Naive thymus-derived CD4-positive, alpha-beta T cell (primary cell): ENCODE results near the gene CROT. TPM values are rescaled to one million over a fixed set of nuclear protein-coding genes. Genes with fewer than 3 reads are reported as not detected.

ENCODE experiments used
- ATAC-seq: fragments of 150-1000 bp; cut with Tn5 transposase; 2 replicates; pipeline ENCODE4 v1.10.0; 2021; ENCODE audit warnings: mild to moderate bottlenecking, moderate library complexity
- CTCF ChIA-PET: fragments of 350-600 bp; sonication (Branson Sonifier 250); formaldehyde crosslinking; loops from one replicate; lab custom pipeline; 2021; ENCODE audit warnings: antibody characterized with exemption; lab: Charles Lee
- POLR2A ChIA-PET: fragments of 350-600 bp; sonication (Branson Sonifier 250); formaldehyde crosslinking; loops from one replicate; lab custom pipeline; 2021; ENCODE audit warnings: antibody characterized with exemption, inconsistent platforms; lab: Charles Lee
- DNase-seq, 9 donors: peaks; one replicate each; pipeline versions ENCODE4 v3.0.0 to v3.0.0-alpha.2; 2020 to 2022; ENCODE audit warnings: mixed read lengths in 1 of 9
- H3K27ac ChIP-seq: one replicate; pipeline ENCODE4 v1.7.0; 2013; ENCODE audit warnings: mild to moderate bottlenecking, low read depth, low read length, moderate library complexity
- H3K27me3 ChIP-seq, 2 donors: one replicate each; pipeline ENCODE4 v1.7.0; 2013; ENCODE audit warnings: low read length in 2 of 2, mild to moderate bottlenecking in 2 of 2, moderate library complexity in 2 of 2; ENCODE audit not compliant: control insufficient read depth in 2 of 2, insufficient read depth in 2 of 2
- H3K36me3 ChIP-seq, 3 experiments: 1 replicate in 2 of 3; 2 replicates in 1 of 3; pipeline ENCODE4 v1.7.0; 2013; ENCODE audit warnings: low read length in 3 of 3, mild to moderate bottlenecking in 3 of 3, moderate library complexity in 1 of 3; ENCODE audit not compliant: insufficient read depth in 3 of 3, control insufficient read depth in 2 of 3
- H3K4me1 ChIP-seq, 2 donors: one replicate each; pipeline ENCODE4 v1.7.0; 2013; ENCODE audit warnings: low read length in 2 of 2, mild to moderate bottlenecking in 2 of 2, moderate library complexity in 1 of 2; ENCODE audit not compliant: control insufficient read depth in 2 of 2, insufficient read depth in 2 of 2
- H3K4me3 ChIP-seq: 2 replicates; pipeline ENCODE4 v1.7.0; 2013; ENCODE audit warnings: mild to moderate bottlenecking, low read length
- H3K9me3 ChIP-seq, 3 experiments: 1 replicate in 2 of 3; 2 replicates in 1 of 3; pipeline ENCODE4 v1.7.0; 2013; ENCODE audit warnings: low read length in 3 of 3; ENCODE audit not compliant: control insufficient read depth in 2 of 3
- H3K27ac Mint-ChIP-seq, 9 donors: one replicate each; pipeline ENCODE4 v1.8.0; 2020 to 2022; ENCODE audit warnings: mixed read lengths in 9 of 9, mild to moderate bottlenecking in 8 of 9, moderate library complexity in 5 of 9, inconsistent platforms in 2 of 9
- H3K27me3 Mint-ChIP-seq, 5 donors: one replicate each; pipeline ENCODE4 v1.8.0; 2021 to 2022; ENCODE audit warnings: mixed read lengths in 5 of 5, mild to moderate bottlenecking in 1 of 5
- H3K36me3 Mint-ChIP-seq, 5 donors: one replicate each; pipeline ENCODE4 v1.8.0; 2020 to 2022; ENCODE audit warnings: mixed read lengths in 5 of 5, mild to moderate bottlenecking in 3 of 5, inconsistent platforms in 1 of 5
- H3K4me1 Mint-ChIP-seq, 7 donors: one replicate each; pipeline ENCODE4 v1.8.0; 2020 to 2022; ENCODE audit warnings: mixed read lengths in 7 of 7, mild to moderate bottlenecking in 3 of 7, inconsistent platforms in 1 of 7
- H3K4me3 Mint-ChIP-seq, 10 donors: one replicate each; pipeline ENCODE4 v1.8.0; 2020 to 2022; ENCODE audit warnings: mild to moderate bottlenecking in 10 of 10, mixed read lengths in 10 of 10, moderate library complexity in 6 of 10, inconsistent platforms in 2 of 10
- H3K9me3 Mint-ChIP-seq, 11 donors: one replicate each; pipeline ENCODE4 v1.8.0; 2020 to 2022; ENCODE audit warnings: mixed read lengths in 11 of 11, mild to moderate bottlenecking in 4 of 11, inconsistent platforms in 1 of 11, moderate library complexity in 1 of 11
- intact Hi-C, 2 donors: fragments of 100-400 bp; cut with micrococcal nuclease; formaldehyde crosslinking; loops; one replicate each; pipeline ENCODE4 v1.15.1; 2023
- polyA plus RNA-seq, 2 donors: library from polyadenylated mRNA; unstranded; fragments of 300-500 nt; fragmentation: Illumina TruSeq; gene quantifications; one replicate each; pipeline ENCODE4 v1.2.3, GENCODE V29; 2021
- total RNA-seq, 6 experiments: library from RNA in 5 of 6; stranded (reverse) in 5 of 6; gene quantifications; 1 replicate in 5 of 6; 2 replicates in 1 of 6; pipeline ENCODE4 v1.2.3 and lab custom pipeline; 2021 to 2026

CROT gene
- total and polyA plus RNA-seq, 7 experiments from 2014 or later, result 5.6 to 15.2 (median 9.1) TPM

GRCh38 chr7:87345962-87346371 lies 503 bp downstream of the CROT start:
- no peaks in the 10 kb centered on the region for H3K9me3 ChIP-seq
- peak overlapping the region; percentile 88 to 98 (median 96) for H3K27ac Mint-ChIP-seq
- H3K4me1 Mint-ChIP-seq, result peaks cover 12 to 56% (median 46%) of the 10 kb centered on the region in 7 donors
- H3K4me1 ChIP-seq, result peaks cover 10% of the 10 kb centered on the region in 2 donors
- H3K9me3 Mint-ChIP-seq, result peaks cover 0 to 4% (median 0%) of the 10 kb centered on the region in 11 donors
- no peaks in the 10 kb centered on the region for H3K27me3 Mint-ChIP-seq
- H3K4me3 ChIP-seq, result peak overlapping the region; percentile 86
- POLR2A ChIA-PET, result interaction anchor here (0.7 to 1.9 kb wide), 4 partner anchors 31 to 194 kb away, joined by 3 to 7 read pairs (median 4); partner anchors contain the start of genes DMTF1 and TMEM243
- ATAC-seq, result peak; percentile 4
- H3K36me3 Mint-ChIP-seq, result peaks cover 13 to 43% (median 34%) of the 10 kb centered on the region in 5 donors
- intact Hi-C loops, result loop anchor here (1.0 to 5.0 kb wide), 17 partner anchors 23 to 874 kb away; partner anchors contain the start of genes DMTF1 (in 2 of the 2), RUNDC3B (in 2 of the 2), TMEM243 (in 2 of the 2) and ABCB1 (in 1 of the 2)
- CTCF ChIA-PET, result no interaction called here
- H3K27ac ChIP-seq, result peak overlapping the region; percentile 87
- H3K36me3 ChIP-seq, result peaks cover 4 to 23% (median 7%) of the 10 kb centered on the region in 3 experiments
- no peak for DNase-seq
- H3K4me3 Mint-ChIP-seq, result peak overlapping the region; percentile 81 to 100 (median 92)
- H3K27me3 ChIP-seq, result no peaks in the 10 kb centered on the region

- ChIA-PET POLR2A (no interaction called here), CTCF (interaction anchor here (1.3 kb wide), 1 partner anchor 10 kb away, joined by 4 read pairs; no protein-coding TSS in a partner anchor)
- H3K9me3 Mint-ChIP-seq, result peaks cover 0 to 4% (median 0%) of the 10 kb centered on the region in 11 donors
- H3K36me3 Mint-ChIP-seq, result peaks cover 8 to 44% (median 33%) of the 10 kb centered on the region in 5 donors
- peaks cover 4 to 29% (median 7%) of the 10 kb centered on the region in 3 experiments for H3K36me3 ChIP-seq
- ATAC-seq, result no peak
- no peaks in the 10 kb centered on the region for H3K27me3 Mint-ChIP-seq
- H3K4me1 ChIP-seq, result peaks cover 10% of the 10 kb centered on the region in 2 donors
- DNase-seq, result no peak
- no peaks in the 10 kb centered on the region for H3K9me3 ChIP-seq
- peak overlapping the region in 6 of 10 donors; percentile 9 to 100 (median 91) for H3K4me3 Mint-ChIP-seq
- H3K27ac ChIP-seq, result no peak overlapping the region
- intact Hi-C loops, result loop anchor here in 1 of 2 donors (5.0 kb wide), 1 partner anchor 870 kb away; no protein-coding TSS in a partner anchor
- H3K4me1 Mint-ChIP-seq, result peaks cover 12 to 49% (median 41%) of the 10 kb centered on the region in 7 donors
- H3K4me3 ChIP-seq, result no peak overlapping the region
- H3K27me3 ChIP-seq, result no peaks in the 10 kb centered on the region
- H3K27ac Mint-ChIP-seq, result peak overlapping the region in 1 of 9 donors; percentile 94
Observed at GRCh38 chr7:87347207-87347606, 1.7 kb downstream of the CROT start.

- ATAC-seq, result no peak
- intact Hi-C loops, result loop anchor here in 1 of 2 donors (5.0 kb wide), 1 partner anchor 870 kb away; no protein-coding TSS in a partner anchor
- no peak overlapping the region for H3K4me3 Mint-ChIP-seq
- no peaks in the 10 kb centered on the region for H3K9me3 ChIP-seq
- ChIA-PET POLR2A (no interaction called here), CTCF (interaction anchor here (1.3 kb wide), 1 partner anchor 10 kb away, joined by 4 read pairs; no protein-coding TSS in a partner anchor)
- H3K4me1 ChIP-seq, result peaks cover 10% of the 10 kb centered on the region in 2 donors
- peaks cover 0 to 4% (median 0%) of the 10 kb centered on the region in 11 donors for H3K9me3 Mint-ChIP-seq
- H3K36me3 Mint-ChIP-seq, result peaks cover 8 to 47% (median 38%) of the 10 kb centered on the region in 5 donors
- H3K27ac Mint-ChIP-seq, result no peak overlapping the region
- H3K36me3 ChIP-seq, result peaks cover 4 to 29% (median 7%) of the 10 kb centered on the region in 3 experiments
- peaks cover 10 to 45% (median 41%) of the 10 kb centered on the region in 7 donors for H3K4me1 Mint-ChIP-seq
- H3K27me3 Mint-ChIP-seq, result no peaks in the 10 kb centered on the region
- no peak for DNase-seq
- H3K27ac ChIP-seq, result no peak overlapping the region
- H3K27me3 ChIP-seq, result no peaks in the 10 kb centered on the region
- H3K4me3 ChIP-seq, result no peak overlapping the region
Observed at GRCh38 chr7:87347664-87348063, 2.2 kb downstream of the CROT start.

- no peaks in the 10 kb centered on the region for H3K27me3 Mint-ChIP-seq
- no peak for ATAC-seq
- Histone ChIP-seq H3K4me3 (no peak overlapping the region), H3K27ac (no peak overlapping the region), H3K36me3 (peaks cover 2 to 33% (median 4%) of the 10 kb centered on the region in 3 experiments), H3K27me3 (no peaks in the 10 kb centered on the region), H3K4me1 (no peaks in the 10 kb centered on the region), H3K9me3 (peaks cover 0 to 11% (median 4%) of the 10 kb centered on the region in 3 experiments)
- intact Hi-C loops, result no loop called here
- H3K4me3 Mint-ChIP-seq, result no peak overlapping the region
- peaks cover 22 to 85% (median 63%) of the 10 kb centered on the region in 5 donors for H3K36me3 Mint-ChIP-seq
- ChIA-PET POLR2A (no interaction called here), CTCF (no interaction called here)
- H3K27ac Mint-ChIP-seq, result no peak overlapping the region
- H3K4me1 Mint-ChIP-seq, result no peaks in the 10 kb centered on the region
- DNase-seq, result no peak
- H3K9me3 Mint-ChIP-seq, result peaks cover 0 to 23% (median 5%) of the 10 kb centered on the region in 11 donors
Observed at GRCh38 chr7:87354749-87355148, 9.3 kb downstream of the CROT start.

- no peak overlapping the region for H3K4me3 ChIP-seq
- no peak for DNase-seq
- Mint-ChIP-seq H3K27ac (no peak overlapping the region), H3K36me3 (peaks cover 14 to 73% (median 51%) of the 10 kb centered on the region in 5 donors), H3K27me3 (no peaks in the 10 kb centered on the region), H3K4me1 (no peaks in the 10 kb centered on the region), H3K4me3 (no peak overlapping the region), H3K9me3 (peaks cover 0 to 23% (median 5%) of the 10 kb centered on the region in 11 donors)
- intact Hi-C loops, result no loop called here
- no peaks in the 10 kb centered on the region for H3K4me1 ChIP-seq
- no peak overlapping the region for H3K27ac ChIP-seq
- ATAC-seq, result no peak
- peaks cover 0 to 24% (median 0%) of the 10 kb centered on the region in 3 experiments for H3K36me3 ChIP-seq
- H3K27me3 ChIP-seq, result no peaks in the 10 kb centered on the region
- ChIA-PET CTCF (no interaction called here), POLR2A (no interaction called here)
- H3K9me3 ChIP-seq, result peaks cover 0 to 11% (median 4%) of the 10 kb centered on the region in 3 experiments
Observed at GRCh38 chr7:87356448-87356847, 11.0 kb downstream of the CROT start.

- H3K27me3 ChIP-seq, result no peaks in the 10 kb centered on the region
- Mint-ChIP-seq H3K9me3 (peaks cover 0 to 13% (median 3%) of the 10 kb centered on the region in 11 donors), H3K27ac (no peak overlapping the region), H3K4me1 (no peaks in the 10 kb centered on the region), H3K36me3 (peaks cover 5 to 45% (median 26%) of the 10 kb centered on the region in 5 donors), H3K4me3 (no peak overlapping the region), H3K27me3 (no peaks in the 10 kb centered on the region)
- no peak overlapping the region for H3K27ac ChIP-seq
- CTCF ChIA-PET, result no interaction called here
- H3K4me1 ChIP-seq, result no peaks in the 10 kb centered on the region
- ATAC-seq (no peak), DNase-seq (no peak)
- H3K9me3 ChIP-seq, result peaks cover 0 to 8% (median under 1%) of the 10 kb centered on the region in 3 experiments
- no peak overlapping the region for H3K4me3 ChIP-seq
- peaks cover 0 to 20% (median 0%) of the 10 kb centered on the region in 3 experiments for H3K36me3 ChIP-seq
- POLR2A ChIA-PET, result no interaction called here
- intact Hi-C loops, result no loop called here
Observed at GRCh38 chr7:87359366-87359765, 13.9 kb downstream of the CROT start.
